IPS-11a (cell line): ENCODE data around the gene IFFO2.
"Not testable (repeated sequence)": the region's sequence is repeated elsewhere in the genome, so short reads cannot be mapped to it uniquely, and the experiment has no call there.

Experiments
- H3K4me3 ChIP-seq: one replicate; pipeline ENCODE4 v1.5.1; 2013; ENCODE audit warnings: low read depth, low read length, control low read depth

The IFFO2 gene

GRCh38 chr1:18878538-18879214, 77.8 kb downstream of the IFFO2 start:
- no peak overlapping the region for H3K4me3 ChIP-seq

GRCh38 chr1:18877282-18877681, 79.2 kb downstream of the IFFO2 start:
- no peak overlapping the region for H3K4me3 ChIP-seq

- H3K4me3 ChIP-seq: no peak overlapping the region
Measured at GRCh38 chr1:18876210-18876609, 80.3 kb downstream of the IFFO2 start.

GRCh38 chr1:18875796-18876128, 80.7 kb downstream of the IFFO2 start:
- H3K4me3 ChIP-seq: no peak overlapping the region

GRCh38 chr1:18875107-18875795, 81.2 kb downstream of the IFFO2 start:
- H3K4me3 ChIP-seq: no peak overlapping the region

GRCh38 chr1:18874600-18874999, 81.9 kb downstream of the IFFO2 start:
- H3K4me3 ChIP-seq: no peak overlapping the region

- no peak overlapping the region for H3K4me3 ChIP-seq
Measured at GRCh38 chr1:18874036-18874435, 82.4 kb downstream of the IFFO2 start.

- H3K4me3 ChIP-seq: no peak overlapping the region
Measured at GRCh38 chr1:18872071-18872611, 84.3 kb downstream of the IFFO2 start.

GRCh38 chr1:18871401-18872070, 84.9 kb downstream of the IFFO2 start:
- no peak overlapping the region for H3K4me3 ChIP-seq

- H3K4me3 ChIP-seq: no peak overlapping the region
Measured at GRCh38 chr1:18870957-18871356, 85.5 kb downstream of the IFFO2 start.

GRCh38 chr1:18870595-18870865, 85.9 kb downstream of the IFFO2 start:
- H3K4me3 ChIP-seq: not testable (repeated sequence)

GRCh38 chr1:18869847-18870594, 86.5 kb downstream of the IFFO2 start:
- no peak overlapping the region for H3K4me3 ChIP-seq

GRCh38 chr1:18868801-18869424, 87.6 kb downstream of the IFFO2 start:
- H3K4me3 ChIP-seq: no peak overlapping the region

GRCh38 chr1:18868354-18868753, 88.1 kb downstream of the IFFO2 start:
- H3K4me3 ChIP-seq: no peak overlapping the region

- no peak overlapping the region for H3K4me3 ChIP-seq
Measured at GRCh38 chr1:18866846-18867245, 89.6 kb downstream of the IFFO2 start.

- H3K4me3 ChIP-seq: no peak overlapping the region
Measured at GRCh38 chr1:18866314-18866713, 90.2 kb downstream of the IFFO2 start.

GRCh38 chr1:18865176-18865575, 91.3 kb downstream of the IFFO2 start:
- H3K4me3 ChIP-seq: no peak overlapping the region

GRCh38 chr1:18861590-18861989, 94.9 kb downstream of the IFFO2 start:
- no peak overlapping the region for H3K4me3 ChIP-seq

- no peak overlapping the region for H3K4me3 ChIP-seq
Measured at GRCh38 chr1:18861082-18861481, 95.4 kb downstream of the IFFO2 start.

- no peak within 1 kb of the TSS for H3K4me3 ChIP-seq
Measured at GRCh38 chr1:18859560-18859959, 96.9 kb downstream of the IFFO2 start, which contains the start of gene TAS1R2. Gene TAS1R2, minus strand, starts transcription at chr1:18859660. Its CDS starts 0 bp downstream, at chr1:18859660.
